Left cardiac atrium (tissue), 4 donors: ENCODE data around the gene BDNF. TPM values are rescaled to one million over a fixed set of nuclear protein-coding genes. Genes with fewer than 3 reads are reported as not detected.

Experiments
- ATAC-seq, 2 donors: fragments of 200-7000 bp; cut with Tn5 transposase; one replicate each; pipeline ENCODE4 v1.9.1; 2020; ENCODE audit warnings: mild to moderate bottlenecking in 2 of 2, moderate library complexity in 2 of 2
- DNase-seq: peaks from one replicate; pipeline ENCODE4 v3.0.0-alpha.2; 2020
- intact Hi-C, 2 donors: fragments of 100-400 bp; cut with DNase I; formaldehyde crosslinking; loops; one replicate each; pipeline versions ENCODE4 v1.14.1 to v1.15.1; 2022 to 2023
- total RNA-seq, 2 donors: library from RNA; stranded (reverse); fragmentation: NEBNext Ultra II Directional; extraction: Animal tissue kit (Norgen Biotek cat#: 25700); gene quantifications; one replicate each; pipeline ENCODE4 v1.2.1, GENCODE V29; 2021
- donor health status: DM: no; HTN: yes; CAD: no.
- donor health status: DM: no; HTN: yes; CAD: no; lungs with severe emphysema.
- donor health status: DM: yes; HTN: yes; CAD: no.
- donor health status: Dilated cardiomyopathy.

The BDNF gene
- total RNA-seq, 2 donors from 2014 or later = 0.08 to 0.09 TPM

DNA sequence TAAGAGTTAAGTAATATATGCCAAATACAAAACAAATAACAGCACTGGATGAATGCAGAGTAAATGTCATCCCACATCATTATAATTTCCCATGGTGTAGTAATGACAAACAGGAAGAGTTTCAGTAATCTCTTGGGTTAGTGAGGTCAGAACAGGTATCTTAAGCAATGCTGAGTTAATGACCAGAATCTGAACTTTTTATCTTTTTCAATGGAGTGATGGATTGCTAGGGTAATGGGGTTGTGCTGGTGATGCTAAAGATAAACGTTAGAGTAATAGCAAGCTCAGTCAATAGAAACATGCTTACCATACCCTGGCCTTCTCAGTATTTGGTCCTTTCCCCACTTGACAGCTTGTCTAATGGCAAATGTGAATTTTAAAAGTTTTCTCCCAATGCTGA lies 11.5 kb upstream of the BDNF start:
- ATAC-seq = no peak

DNA sequence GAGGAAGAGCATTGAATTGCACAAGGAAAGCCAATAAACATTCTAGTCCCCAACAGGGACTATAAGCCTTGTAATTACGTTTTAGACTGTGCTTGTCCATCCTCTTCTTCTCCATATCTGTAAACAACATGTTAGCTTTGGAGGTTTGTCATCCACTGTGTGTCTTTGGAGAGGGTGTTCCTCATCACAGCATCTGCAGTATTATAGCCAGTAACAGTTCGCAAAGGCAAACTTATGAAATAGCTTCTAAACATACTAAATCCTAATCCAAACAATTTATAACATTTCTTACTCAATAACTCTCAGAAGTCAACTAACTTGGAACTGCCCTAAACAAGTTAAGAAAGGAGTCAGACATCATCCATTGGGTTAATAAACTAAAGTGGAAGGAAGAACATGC lies 10.3 kb upstream of the BDNF start:
- ATAC-seq (no peak), DNase-seq (no peak)
- intact Hi-C loops = no loop called here

More for the DNA sequence above, 11.5 kb upstream of the BDNF start:
- no peak for DNase-seq
- intact Hi-C loops = no loop called here

DNA sequence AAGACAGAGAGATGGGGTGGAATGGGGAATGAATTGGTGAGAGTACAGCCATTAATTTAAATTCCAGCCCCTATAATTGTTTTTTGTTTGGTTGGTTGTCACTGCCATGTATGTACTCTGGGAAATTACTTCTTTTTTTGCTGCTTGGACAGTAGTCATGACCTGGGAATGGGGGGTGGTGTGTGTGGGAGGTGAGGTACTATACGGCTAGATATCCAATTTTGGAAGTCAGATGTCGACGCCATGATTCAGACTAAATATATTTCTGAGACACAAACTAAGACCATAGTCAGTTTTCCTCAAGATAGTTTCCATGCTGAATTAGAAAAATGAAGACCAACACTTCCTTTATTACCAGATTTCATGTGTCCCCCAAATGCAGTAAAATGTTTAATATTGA lies 7.4 kb upstream of the BDNF start:
- intact Hi-C loops = no loop called here
- no peak for ATAC-seq
- DNase-seq = no peak

DNA sequence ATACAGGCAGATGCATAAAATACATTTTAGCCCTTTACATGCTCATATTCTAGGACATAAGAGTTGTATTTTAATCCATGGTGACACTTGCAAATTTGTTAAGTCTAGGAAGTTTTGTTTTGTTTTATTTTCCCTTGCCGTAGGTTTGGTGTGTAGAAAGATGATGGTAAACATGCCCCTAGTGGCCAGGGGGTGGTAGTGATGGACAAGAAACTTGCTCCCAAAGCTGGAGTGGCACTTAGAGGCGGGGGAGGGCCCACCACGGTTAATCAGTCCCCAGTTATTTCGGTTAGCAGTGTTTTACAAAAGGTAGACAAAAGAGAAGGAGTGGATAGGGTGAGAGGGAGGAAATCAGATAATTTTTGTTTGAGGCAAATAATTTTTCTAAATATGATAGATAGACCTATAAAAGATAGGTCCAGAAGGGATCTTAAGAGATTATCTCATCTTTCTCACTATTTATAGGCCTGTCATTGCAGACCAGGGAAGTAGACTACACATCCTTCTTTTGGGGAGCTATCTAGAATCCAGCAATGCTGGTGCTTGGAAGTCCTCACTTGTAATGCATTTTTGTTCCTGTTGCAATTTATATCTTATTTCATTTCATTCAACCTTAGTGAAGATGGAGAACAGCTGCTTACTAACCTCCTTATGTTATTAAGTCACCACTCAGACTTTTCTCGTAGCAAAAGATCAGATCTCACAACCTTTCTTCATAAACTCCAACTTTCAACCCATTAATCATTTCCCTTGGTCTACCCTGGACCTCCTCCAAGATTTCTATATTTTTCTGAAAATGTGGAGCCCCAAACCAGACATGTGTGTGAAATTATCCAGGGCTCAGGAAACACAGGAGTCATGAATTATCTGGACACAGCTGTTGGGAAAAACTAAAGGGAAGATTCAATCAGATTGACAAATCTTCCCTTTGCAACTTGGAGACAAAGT lies 5.9 kb upstream of the BDNF start:
- DNase-seq (no peak), ATAC-seq (no peak)
- intact Hi-C loops = no loop called here

DNA sequence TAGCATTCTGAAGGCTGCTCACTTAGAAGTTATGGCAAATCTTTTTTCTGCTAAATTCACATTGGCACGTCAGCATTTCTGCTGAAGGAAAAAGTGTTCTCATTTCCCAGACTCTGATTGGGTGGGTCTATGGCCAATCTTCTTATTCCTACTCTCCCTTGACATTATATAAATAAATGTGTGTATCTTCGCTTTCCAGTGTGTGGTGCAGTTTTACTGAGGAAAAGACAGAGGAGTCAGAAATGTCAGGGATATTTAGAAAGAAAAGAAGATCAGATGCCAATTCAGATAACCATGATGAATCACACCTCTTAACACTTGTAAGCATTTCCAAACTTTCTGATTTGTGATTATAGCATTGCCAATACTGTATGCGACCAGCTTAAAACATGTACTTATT lies 3.2 kb upstream of the BDNF start:
- intact Hi-C loops = loop anchor here in 1 of 2 donors (5.0 kb wide), 1 partner anchor 824 kb away; no protein-coding TSS in a partner anchor
- ATAC-seq (no peak), DNase-seq (no peak)

DNA sequence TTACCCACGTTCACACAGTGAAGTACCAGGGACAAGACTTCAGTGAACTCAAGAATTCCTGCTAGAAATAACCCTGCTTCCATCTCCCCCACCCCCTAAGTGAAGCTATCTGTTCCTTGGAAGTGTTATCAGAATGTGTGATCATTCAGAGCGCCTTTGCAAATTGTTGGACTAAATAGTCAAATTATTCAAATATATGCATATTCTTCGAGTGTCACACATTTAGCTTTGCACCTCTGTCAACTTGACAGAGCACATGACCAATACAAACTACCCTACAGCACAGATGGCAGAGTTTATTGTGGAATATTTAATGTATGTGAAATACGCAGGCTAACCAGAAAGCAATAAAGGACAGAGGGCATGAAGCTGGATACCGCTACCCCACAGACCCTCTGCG lies 2.6 kb upstream of the BDNF start:
- ATAC-seq (no peak), DNase-seq (no peak)
- intact Hi-C loops = loop anchor here in 1 of 2 donors (5.0 kb wide), 1 partner anchor 824 kb away; no protein-coding TSS in a partner anchor

DNA sequence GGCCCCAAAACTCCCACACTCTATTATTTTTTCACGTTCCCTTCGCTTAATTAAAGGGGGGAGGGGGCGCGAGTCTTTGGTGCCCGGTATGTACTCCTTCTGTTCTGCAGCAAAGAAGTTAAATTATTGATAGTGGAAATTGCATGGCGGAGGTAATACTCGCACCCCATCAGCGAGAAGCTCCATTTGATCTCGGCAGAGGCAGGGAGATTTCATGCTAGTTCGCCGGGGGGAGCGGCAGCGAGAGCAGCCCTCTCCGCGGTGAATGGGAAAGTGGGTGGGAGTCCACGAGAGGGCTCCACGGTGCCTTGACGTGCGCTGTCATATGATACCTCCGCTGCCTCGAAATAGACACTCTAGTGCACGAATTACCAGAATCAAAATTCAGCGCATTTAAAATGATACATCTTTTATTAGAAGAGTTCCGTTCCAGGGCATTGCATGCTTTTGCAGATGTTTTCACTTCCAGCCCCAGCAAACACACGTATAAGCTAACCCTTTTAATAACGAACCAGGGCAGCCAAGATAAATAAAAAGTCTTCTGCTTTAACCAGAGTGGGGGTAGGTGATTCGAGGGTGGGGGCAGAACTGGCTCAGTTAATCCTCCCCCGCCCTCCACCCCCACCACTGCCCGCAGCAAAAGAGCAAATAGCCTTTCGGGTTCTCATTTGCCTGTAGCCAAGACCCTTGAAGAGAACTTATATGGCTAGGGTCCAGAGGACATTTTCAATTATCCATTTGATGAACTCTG lies 1.3 kb upstream of the BDNF start:
- peak; percentile 29 to 49 for ATAC-seq
- peak; percentile 33 for DNase-seq
- intact Hi-C loops = loop anchor here in 1 of 2 donors (5.0 kb wide), 1 partner anchor 826 kb away; no protein-coding TSS in a partner anchor

DNA sequence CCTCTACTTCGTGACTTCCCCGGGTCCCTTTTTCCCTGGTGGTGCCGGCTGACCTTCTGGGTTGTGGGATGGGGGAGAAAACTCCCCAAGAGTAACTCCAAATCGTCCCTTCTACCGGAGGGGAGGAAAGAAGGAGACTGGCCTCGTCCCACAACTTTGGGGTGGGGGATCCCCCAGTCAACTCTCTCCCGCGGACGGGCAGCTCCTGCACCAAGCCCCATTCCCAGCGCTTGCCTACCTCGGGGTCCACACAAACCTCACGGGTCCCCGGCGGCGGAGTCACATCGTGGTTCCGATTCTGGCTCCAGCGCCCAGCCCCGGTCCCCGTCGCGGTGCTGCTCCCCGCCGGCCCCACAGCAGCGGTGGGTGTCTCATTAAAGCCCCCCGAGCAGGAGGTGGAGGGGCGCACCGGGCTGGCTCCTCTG lies 317 bp downstream of the BDNF start:
- DNase-seq = no peak
- intact Hi-C loops = loop anchor here (2.0 to 10.0 kb wide), 4 partner anchors 827 to 1635 kb away; no protein-coding TSS in a partner anchor
- ATAC-seq = peak; percentile 5 to 7

DNA sequence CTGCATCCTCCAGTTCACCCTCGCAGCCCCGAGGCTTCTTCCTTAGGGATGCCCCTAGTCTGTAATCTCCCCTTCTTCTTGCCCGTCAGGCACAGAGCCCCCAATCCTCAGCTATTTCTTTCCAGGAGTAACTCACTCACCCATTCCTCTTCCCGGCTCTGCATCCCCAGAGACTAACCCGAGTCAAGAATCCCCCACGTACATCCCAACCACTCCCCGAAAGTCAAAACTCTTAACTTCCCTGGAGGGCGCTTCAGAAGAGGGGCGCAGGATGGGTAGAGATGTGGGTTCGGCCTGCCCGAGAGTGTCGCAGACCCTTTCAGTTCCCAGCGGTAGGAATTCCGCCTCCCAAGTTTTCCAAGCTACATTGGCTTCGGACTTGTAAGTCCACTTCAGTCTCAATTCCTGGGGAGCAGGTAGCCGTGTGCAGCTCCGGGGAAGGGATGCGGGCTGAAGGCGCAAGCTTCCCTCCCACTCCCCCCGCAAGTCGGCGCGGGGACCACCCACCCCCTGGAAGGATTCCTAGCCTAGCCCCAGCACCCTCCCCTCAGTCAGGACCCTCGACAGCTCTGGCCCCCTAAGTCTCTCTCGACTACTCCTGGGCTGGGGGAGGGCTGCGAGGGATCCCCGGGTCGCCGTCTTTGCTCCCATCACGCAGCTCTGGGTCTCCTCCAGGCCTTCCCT lies 871 bp downstream of the BDNF start:
- DNase-seq (no peak), ATAC-seq (peak; percentile 12 to 21)
- intact Hi-C loops = loop anchor here (2.0 to 10.0 kb wide), 3 partner anchors 835 to 1635 kb away; no protein-coding TSS in a partner anchor

DNA sequence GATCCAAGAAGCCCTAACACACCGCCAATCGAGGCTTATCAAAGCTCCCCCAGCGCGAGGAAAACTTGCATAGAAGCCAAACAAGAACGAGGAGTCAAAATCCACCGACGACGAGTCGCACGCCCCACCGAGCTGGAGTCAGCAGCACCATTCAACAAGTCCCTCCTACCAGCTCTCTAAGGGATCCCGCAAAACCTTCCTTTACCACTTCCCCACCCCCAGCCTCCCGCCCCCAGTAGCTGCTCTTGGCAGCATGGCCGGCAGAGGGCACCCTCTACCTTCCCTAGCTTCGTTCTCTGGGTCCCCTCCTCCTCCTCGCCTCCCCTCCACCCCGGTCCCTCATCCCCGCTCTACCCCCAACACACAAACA lies 1.4 kb downstream of the BDNF start:
- ATAC-seq (peak; percentile 91 to 94), DNase-seq (peak; percentile 76)
- intact Hi-C loops = loop anchor here (2.0 to 10.0 kb wide), 3 partner anchors 836 to 1636 kb away; no protein-coding TSS in a partner anchor

DNA sequence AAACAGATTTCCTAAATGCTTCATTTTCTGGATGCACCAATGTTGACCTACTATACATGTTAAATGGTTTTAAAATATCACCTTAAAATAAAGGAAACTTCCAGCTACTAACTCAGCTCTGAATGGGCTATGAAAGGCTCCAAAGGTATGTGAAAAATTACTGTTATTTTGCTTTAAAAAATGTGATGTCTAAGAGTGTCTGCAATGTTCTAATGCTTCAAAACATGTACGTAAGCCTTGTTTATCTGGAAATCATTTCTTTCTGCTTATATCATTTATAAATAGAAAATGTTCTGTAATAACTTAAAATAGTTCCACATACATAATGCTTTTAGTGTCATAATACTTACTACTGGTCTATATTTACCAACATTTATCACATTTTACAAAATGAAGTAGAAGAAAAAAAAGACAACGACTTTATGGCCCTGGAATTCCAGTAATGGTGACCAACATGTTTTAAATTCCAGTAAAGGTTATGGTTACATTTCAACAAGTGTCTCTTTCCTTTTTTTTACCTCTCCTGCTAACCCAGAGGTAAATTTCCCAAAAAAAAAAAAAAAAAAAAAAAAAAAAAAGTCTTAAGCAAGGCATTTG lies 2.5 kb downstream of the BDNF start:
- ATAC-seq = no peak
- intact Hi-C loops = loop anchor here (2.0 to 10.0 kb wide), 3 partner anchors 837 to 1637 kb away; no protein-coding TSS in a partner anchor
- DNase-seq = no peak

DNA sequence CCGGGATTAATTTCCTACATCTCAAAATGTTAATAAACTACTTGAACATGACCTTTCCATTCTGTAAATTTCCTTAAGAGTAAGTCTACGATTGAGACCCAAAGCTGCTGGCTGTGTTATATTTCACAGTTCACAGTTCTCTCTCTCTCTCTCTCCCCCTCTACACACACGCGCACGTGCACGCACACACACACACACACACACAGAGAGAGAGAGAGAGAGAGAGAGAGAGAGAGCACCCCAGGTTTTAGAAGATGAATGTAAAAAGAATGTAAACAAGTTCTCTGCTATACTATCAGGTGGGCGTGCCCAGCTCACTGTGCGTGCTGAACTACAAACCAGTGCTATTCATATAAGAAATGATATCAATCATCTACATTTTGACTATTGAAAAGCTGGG lies 3.3 kb downstream of the BDNF start:
- intact Hi-C loops = loop anchor here (5.0 to 10.0 kb wide), 2 partner anchors 838 to 1000 kb away; no protein-coding TSS in a partner anchor
- no peak for ATAC-seq
- no peak for DNase-seq

DNA sequence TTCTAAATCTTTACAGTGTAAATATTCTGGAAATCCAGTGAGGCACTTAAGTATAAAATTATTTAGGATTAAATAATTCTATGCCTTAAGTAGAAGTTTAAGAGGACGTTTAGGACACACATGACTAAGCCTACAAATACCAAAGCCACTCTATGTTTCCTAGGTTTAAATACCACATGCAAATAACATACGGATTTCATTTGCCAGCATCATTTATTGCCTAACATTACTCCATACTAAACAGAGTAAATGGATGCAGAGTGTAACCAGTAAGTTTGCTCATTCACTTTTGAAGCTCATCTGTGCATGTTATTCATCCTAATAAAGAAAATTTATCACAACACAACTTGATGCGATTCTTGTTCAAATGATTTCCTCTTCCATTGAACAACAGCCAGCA lies 4.1 kb downstream of the BDNF start:
- ATAC-seq = no peak
- intact Hi-C loops = loop anchor here (5.0 to 10.0 kb wide), 2 partner anchors 839 to 1001 kb away; no protein-coding TSS in a partner anchor
- DNase-seq = no peak

DNA sequence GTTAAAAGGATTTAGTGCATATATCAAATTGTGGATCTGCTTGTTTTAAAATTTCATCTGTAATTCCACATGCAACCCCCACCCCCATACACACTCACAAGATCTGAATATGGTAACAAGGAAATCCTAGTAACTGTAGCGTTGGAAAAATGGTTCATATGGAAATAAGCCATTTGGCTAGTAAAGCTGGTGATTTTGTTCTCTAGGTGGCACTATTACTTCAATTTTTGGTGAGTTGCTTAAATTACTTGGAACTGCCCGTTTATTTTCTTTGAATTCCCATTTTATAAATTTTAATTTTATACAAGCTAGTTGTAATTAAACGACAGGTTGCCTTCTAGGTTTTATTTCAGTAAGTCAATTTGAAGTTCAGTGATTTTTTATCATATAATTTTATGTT lies 5.3 kb downstream of the BDNF start:
- intact Hi-C loops = loop anchor here (5.0 to 10.0 kb wide), 2 partner anchors 840 to 1002 kb away; no protein-coding TSS in a partner anchor
- DNase-seq (no peak), ATAC-seq (no peak)

DNA sequence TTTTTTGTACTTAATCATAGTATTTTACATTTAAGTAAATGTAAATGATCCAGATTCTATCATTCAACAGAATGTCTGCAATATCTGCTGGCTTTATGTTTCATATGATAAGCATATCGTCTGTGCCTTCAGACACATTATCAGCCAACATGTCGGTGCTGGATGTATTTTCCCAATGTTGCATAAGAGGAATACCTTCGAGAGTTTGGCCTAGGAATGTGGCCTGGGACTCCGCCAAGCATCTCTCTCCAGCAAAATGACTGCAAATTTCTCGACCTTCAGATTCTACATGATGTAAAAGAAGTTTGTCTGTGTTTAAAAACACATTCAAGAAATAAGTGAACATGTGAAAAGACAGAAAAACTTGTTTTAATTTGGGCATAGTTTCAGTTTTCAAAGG lies 6.9 kb downstream of the BDNF start:
- intact Hi-C loops = loop anchor here in 1 of 2 donors (10.0 kb wide), 1 partner anchor 841 kb away; no protein-coding TSS in a partner anchor
- no peak for DNase-seq
- no peak for ATAC-seq

DNA sequence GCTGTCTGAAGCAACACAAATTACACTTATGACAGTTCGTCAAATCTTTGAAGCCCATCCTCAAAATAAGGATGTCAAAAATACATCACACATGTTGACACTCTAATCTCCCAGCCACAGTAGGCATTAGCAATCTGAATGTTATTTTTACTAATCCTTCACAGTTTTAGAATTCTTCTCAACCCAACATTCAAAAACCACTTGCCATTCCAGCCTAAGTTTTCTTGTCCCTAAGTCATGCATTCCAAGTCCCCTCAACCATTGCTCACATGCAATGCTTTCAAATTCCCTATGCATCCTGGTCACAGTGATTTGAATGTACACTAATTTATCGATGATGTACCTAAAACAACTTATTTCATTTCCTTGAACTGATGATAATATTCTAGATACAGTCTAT lies 7.5 kb downstream of the BDNF start:
- DNase-seq (no peak), ATAC-seq (no peak)
- intact Hi-C loops = loop anchor here in 1 of 2 donors (10.0 kb wide), 1 partner anchor 842 kb away; no protein-coding TSS in a partner anchor

DNA sequence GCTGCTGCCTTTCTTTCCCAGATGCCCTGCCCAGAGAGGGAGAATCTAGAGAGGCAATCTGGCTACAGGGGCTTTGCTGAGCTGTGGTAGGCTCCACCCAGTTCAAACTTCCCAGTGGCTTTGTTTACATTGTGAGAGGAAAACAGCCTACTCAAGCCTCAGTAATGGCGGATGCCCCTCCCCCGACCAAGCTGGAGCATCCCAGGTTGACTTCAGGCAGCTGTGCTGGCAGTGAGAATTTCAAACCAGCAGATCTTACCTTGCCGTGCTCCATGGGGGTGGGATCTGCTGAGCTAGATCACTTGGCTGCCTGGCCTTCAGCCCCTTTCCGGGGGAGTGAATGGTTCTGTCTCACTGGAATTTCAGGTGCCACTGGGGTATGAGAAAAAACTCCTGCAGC lies 12.2 kb downstream of the BDNF start:
- ATAC-seq (no peak), DNase-seq (no peak)
- intact Hi-C loops = no loop called here

DNA sequence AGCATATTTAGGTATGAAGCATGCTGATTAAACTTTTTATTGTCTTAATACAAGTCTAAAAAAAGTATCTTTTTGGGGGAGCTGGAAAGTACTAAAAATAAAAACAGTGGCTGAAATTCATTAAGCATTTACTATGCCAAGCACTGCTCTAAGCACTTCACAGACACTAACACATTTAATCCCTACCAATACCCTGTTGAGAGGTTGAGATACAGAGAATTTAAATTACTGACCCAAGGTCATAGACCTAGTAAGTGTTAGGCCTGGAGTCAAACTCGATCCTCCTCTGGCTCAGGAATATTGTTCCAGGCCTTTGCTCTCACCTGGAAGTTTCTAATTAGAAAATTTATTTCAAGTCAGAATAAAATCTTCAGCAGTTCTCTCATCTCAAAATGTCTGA lies 18.6 kb downstream of the BDNF start:
- ATAC-seq (peak in 1 of 2 donors; percentile 58), DNase-seq (no peak)
- intact Hi-C loops = no loop called here
